Activated T-helper 1 cell treated with anti-CD3 and anti-CD28 coated beads, Interleukin-12 subunit alpha, Interleukin-12 subunit beta, Interleukin-2, Interleukin-4 antibody, amounts not matched to agents 30 ng/mL and 10 ng/mL and 1 ng/mL, durations not matched to agents 14 hours and 24 hours and 36 hours (primary cell): Measurements from ENCODE around the gene NAP1L1. TPM values are rescaled to one million over a fixed set of nuclear protein-coding genes. Genes with fewer than 3 reads are reported as not detected.

Source experiments
- DNase-seq: peaks from one replicate; pipeline ENCODE4 v3.0.0; 2021; ENCODE audit warnings: low spot score
- H3K27ac Mint-ChIP-seq: one replicate; pipeline ENCODE4 v1.8.0; 2021; ENCODE audit warnings: mild to moderate bottlenecking, mixed read lengths
- H3K27me3 Mint-ChIP-seq: one replicate; pipeline ENCODE4 v1.8.0; 2022; ENCODE audit warnings: mild to moderate bottlenecking, moderate library complexity, mixed read lengths; ENCODE audit not compliant: insufficient read depth
- H3K36me3 Mint-ChIP-seq: one replicate; pipeline ENCODE4 v1.8.0; 2021; ENCODE audit warnings: low read depth, mixed read lengths
- H3K4me1 Mint-ChIP-seq: one replicate; pipeline ENCODE4 v1.8.0; 2021; ENCODE audit warnings: low read depth, mixed read lengths
- H3K4me3 Mint-ChIP-seq: one replicate; pipeline ENCODE4 v1.8.0; 2021; ENCODE audit warnings: mild to moderate bottlenecking, moderate library complexity, mixed read lengths
- H3K9me3 Mint-ChIP-seq: one replicate; pipeline ENCODE4 v1.8.0; 2021; ENCODE audit warnings: mixed read lengths
- intact Hi-C: fragments of 100-400 bp; cut with micrococcal nuclease; formaldehyde crosslinking; loops from one replicate; pipeline ENCODE4 v1.15.1; 2024
- total RNA-seq: library from RNA; stranded (reverse); gene quantifications from 2 replicates; pipeline ENCODE4 v1.2.3, GENCODE V29; 2022

Gene NAP1L1
- total RNA-seq, 1 donor from 2014 or later = 584 TPM

DNA sequence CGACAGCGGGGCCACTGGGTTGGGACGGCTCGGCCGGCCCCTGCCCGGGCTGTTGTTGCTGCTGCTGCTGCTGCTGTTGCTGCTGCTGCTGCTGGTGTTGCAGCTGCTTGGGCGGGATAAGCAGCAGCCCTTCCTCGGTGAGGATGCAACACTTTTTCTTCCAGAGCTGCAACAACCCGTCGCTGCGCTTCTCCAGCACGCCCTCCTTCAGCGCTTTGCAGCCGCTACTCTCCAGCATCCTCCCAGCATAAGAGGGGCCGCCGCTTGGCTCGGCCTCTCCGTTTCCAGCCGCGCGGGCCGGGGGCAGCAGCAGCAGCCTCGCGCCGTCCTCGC is 53.4 kb downstream of the NAP1L1 start:
- peaks cover 49% of the 10 kb centered on the region for H3K36me3 Mint-ChIP-seq
- H3K27ac Mint-ChIP-seq = peak overlapping the region; percentile 99
- intact Hi-C loops = loop anchor here (1.0 to 5.0 kb wide), 15 partner anchors 11 to 1494 kb away; partner anchors contain the start of genes ATXN7L3B, GLIPR1, GLIPR1L2 and KRR1
- H3K4me1 Mint-ChIP-seq = peaks cover 39% of the 10 kb centered on the region
- no peaks in the 10 kb centered on the region for H3K9me3 Mint-ChIP-seq
- peak overlapping the region; percentile 99 for H3K4me3 Mint-ChIP-seq
- DNase-seq = no peak
- H3K27me3 Mint-ChIP-seq = peaks cover 3% of the 10 kb centered on the region

DNA sequence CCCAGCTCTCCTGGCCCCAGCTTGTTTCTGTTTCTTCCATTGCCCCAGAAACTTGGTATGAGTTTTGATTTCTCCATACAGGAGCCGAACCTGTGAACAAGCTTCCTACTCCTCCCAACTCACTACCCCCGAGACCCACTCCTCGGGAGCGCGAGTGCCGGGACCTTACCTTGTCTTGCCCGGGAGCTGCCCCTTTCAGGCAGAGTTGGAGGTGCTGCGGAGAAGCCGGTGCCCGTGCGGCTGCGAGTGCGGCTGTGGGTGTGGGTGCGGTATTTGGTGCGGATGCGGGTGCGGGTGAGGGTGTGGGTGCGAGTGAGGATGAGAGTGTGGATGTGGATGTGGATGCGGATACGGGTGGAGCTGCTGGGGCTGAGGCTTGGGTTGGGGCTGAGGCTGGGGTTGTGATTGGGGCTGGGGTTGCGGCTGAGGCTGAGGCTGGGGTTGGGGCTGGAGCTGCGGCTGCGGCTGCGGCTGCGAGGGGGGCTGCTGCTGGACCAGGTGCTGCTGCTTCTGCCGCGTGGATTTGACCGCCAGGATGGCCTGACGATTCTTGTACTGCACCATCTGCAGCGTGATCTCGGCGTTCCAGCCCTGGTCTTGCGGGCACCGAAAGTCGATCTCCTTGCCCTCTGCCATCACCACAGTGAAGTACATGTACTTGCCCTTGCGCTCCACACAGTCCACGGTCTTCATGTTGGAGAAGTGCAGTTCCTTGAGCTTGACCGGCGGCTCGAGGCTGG is 54.0 kb downstream of the NAP1L1 start:
- intact Hi-C loops = loop anchor here (1.0 to 5.0 kb wide), 15 partner anchors 10 to 1493 kb away; partner anchors contain the start of genes ATXN7L3B, GLIPR1, GLIPR1L2 and KRR1
- peak; percentile 67 for DNase-seq
- Mint-ChIP-seq H3K36me3 (peaks cover 54% of the 10 kb centered on the region), H3K4me3 (peak overlapping the region; percentile 99), H3K27me3 (peaks cover 3% of the 10 kb centered on the region), H3K4me1 (peaks cover 41% of the 10 kb centered on the region), H3K27ac (peak overlapping the region; percentile 99), H3K9me3 (no peaks in the 10 kb centered on the region)

DNA sequence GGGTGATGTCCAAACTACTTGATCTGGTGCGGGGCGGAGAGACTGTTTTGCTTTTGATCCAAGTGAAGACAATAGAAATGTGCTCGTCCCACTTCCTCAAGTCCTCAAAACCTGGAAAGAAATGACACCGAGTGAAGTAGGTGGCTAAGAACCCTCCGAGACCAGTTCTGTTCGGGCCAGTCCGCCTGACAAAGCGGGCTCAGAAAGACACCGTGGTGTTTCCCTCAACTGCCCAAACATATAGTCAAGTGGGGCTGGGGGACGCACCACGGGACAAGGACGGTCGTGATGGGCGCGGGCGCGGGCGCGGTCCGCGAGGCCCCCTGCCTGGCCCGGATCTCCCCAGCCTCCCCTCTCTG is 54.5 kb downstream of the NAP1L1 start:
- no peaks in the 10 kb centered on the region for H3K9me3 Mint-ChIP-seq
- H3K36me3 Mint-ChIP-seq = peaks cover 60% of the 10 kb centered on the region
- H3K27ac Mint-ChIP-seq = peak overlapping the region; percentile 99
- DNase-seq = peak; percentile 24
- peaks cover 3% of the 10 kb centered on the region for H3K27me3 Mint-ChIP-seq
- intact Hi-C loops = loop anchor here (2.0 to 5.0 kb wide), 3 partner anchors 13 to 1493 kb away; partner anchors contain the start of genes ATXN7L3B and GLIPR1L2
- H3K4me1 Mint-ChIP-seq = peaks cover 44% of the 10 kb centered on the region
- H3K4me3 Mint-ChIP-seq = peak overlapping the region; percentile 99

DNA sequence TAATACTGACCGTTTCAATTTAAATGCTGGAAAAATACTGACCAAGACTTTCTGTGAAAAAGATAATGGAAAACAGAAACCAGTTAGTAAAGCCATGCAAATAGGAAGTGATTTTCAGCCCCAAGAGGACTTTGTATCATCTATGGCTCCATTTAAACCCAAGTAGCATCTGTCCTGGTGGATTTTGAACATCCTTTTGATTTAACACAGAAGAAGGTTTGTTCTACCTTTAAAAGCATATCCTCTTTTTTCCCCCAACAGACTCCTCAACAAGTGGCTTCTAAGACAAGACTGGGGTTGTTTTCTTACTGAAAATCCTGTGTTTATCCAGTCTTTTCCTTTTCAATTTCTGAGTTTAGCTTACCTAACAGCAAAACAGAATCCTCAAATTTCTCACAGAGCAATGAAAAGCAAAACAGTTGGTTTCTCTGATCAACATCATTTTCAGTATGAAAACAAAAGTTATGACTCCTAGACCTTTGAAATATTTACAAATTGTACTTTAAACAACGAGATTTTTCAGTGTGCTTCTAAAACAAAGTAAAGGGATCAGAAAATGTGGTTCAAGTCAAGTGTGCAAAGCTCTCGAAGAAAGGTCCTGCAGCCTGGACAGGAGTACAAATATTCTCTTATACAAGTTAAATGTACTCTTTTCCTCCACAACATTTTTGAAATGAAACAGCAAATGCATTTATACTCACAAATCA is 55.8 kb downstream of the NAP1L1 start:
- no peak for DNase-seq
- Mint-ChIP-seq H3K9me3 (no peaks in the 10 kb centered on the region), H3K4me1 (peaks cover 54% of the 10 kb centered on the region), H3K27me3 (peaks cover 3% of the 10 kb centered on the region), H3K4me3 (peak overlapping the region; percentile 99), H3K36me3 (peaks cover 66% of the 10 kb centered on the region), H3K27ac (peak overlapping the region; percentile 99)
- intact Hi-C loops = no loop called here

DNA sequence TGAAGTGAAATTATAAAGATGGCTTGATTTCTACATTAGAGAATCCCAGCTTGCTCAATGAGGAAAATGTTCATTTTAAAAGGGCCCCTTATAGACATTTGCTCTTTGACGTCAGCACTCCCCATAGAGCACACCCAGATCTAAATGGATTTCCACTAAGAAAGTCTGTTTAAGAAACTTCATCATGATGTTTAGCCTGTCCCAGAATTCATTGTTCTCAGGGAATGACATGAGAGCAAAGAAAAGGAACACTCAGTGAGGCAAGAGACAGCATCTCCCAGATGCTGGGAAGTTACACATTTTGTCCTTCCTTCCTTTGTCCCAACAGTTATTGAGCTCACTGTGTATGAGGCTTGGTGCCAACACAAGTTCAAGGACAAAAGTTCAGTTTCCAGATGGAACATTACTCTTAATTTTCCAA is 57.8 kb downstream of the NAP1L1 start:
- Mint-ChIP-seq H3K27ac (peak overlapping the region; percentile 68), H3K4me3 (peak overlapping the region; percentile 76), H3K27me3 (peaks cover 3% of the 10 kb centered on the region), H3K36me3 (peaks cover 65% of the 10 kb centered on the region), H3K9me3 (peaks cover 3% of the 10 kb centered on the region), H3K4me1 (peaks cover 51% of the 10 kb centered on the region)
- DNase-seq = no peak
- intact Hi-C loops = no loop called here

DNA sequence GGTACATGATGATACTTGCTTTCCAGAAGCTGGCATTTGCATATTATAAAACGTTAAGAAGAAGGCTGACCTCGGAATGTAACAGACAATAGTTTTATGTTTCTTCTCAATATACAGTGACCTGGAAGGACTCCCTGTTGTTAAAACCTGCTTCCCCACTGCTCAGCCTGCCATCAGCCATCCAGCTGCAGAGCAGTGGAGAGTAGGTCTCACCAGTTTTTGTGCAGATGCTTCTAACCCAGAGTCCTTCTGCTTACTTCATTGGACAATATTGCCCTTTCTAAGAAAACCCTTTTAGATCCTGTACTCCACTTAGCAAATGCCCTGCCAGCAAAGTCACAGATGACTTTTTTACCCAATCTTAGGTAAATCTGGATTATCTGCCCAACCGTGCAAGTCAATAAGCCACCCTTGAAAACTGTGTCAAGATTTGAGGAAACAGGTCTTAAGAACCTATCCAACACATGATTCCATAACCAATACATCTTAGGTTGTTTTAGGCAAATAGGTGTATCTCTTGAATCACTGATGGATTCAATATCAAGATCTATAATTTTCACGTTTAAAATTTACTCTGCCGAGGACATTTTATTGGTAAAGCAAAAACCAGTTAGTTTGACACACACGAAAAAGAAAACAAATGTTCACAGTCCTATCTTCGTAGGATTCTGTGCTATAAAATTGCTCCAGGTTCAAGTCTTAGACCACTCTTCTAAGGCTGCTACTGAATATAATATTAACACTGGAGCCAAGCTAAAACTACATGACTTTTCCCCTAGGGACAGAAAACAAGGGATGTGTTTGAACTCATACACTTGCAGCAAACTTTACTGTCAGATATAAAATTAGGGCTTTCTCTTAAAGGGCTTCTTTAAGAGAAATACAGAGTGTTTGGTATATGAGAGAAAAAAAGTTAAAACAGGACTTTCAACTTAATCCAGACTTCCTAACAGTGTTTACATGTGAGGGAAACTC is 58.6 kb downstream of the NAP1L1 start:
- Mint-ChIP-seq H3K4me1 (peaks cover 59% of the 10 kb centered on the region), H3K4me3 (peak overlapping the region; percentile 35)

DNA sequence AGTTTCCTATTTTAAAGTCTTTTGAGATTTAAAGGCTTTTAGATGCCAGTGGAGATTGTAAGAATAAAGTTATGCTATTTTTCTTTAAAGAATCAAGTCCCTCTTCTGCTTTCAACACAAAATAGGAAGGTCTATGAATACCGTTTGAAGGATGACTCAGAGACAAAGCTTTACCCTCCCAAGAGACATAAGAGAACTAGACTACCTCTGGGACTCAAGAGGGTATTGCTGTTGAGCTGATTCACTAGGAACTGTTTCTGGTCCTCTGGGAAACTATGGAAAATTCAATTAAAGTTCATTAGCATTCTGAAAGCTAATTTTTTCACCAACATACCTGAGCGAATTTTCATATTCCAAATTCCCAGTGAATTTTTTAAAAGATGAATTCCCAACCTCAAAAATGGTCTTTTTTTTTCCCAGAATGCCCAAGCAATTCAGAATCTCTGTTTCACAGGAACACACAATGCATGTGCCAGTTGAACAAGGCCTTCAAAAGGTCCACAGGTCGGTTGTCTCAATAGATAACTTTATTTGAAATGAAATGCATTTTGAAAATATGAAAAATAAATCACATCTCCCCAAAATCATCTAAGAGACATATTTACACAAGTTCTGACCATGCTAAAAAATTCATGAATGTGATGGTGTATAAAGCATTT is 59.4 kb downstream of the NAP1L1 start:
- H3K27ac Mint-ChIP-seq = peak overlapping the region; percentile 36
- no peak for DNase-seq
- H3K9me3 Mint-ChIP-seq = peaks cover 3% of the 10 kb centered on the region
- no peaks in the 10 kb centered on the region for H3K27me3 Mint-ChIP-seq
- peaks cover 56% of the 10 kb centered on the region for H3K36me3 Mint-ChIP-seq
- intact Hi-C loops = no loop called here
- no peak overlapping the region for H3K4me3 Mint-ChIP-seq
- peaks cover 67% of the 10 kb centered on the region for H3K4me1 Mint-ChIP-seq

More for the DNA sequence above, 58.6 kb downstream of the NAP1L1 start:
- Mint-ChIP-seq H3K9me3 (peaks cover 3% of the 10 kb centered on the region), H3K27me3 (peaks cover 3% of the 10 kb centered on the region), H3K27ac (peak overlapping the region; percentile 36), H3K36me3 (peaks cover 64% of the 10 kb centered on the region)
- no peak for DNase-seq
- intact Hi-C loops = no loop called here

DNA sequence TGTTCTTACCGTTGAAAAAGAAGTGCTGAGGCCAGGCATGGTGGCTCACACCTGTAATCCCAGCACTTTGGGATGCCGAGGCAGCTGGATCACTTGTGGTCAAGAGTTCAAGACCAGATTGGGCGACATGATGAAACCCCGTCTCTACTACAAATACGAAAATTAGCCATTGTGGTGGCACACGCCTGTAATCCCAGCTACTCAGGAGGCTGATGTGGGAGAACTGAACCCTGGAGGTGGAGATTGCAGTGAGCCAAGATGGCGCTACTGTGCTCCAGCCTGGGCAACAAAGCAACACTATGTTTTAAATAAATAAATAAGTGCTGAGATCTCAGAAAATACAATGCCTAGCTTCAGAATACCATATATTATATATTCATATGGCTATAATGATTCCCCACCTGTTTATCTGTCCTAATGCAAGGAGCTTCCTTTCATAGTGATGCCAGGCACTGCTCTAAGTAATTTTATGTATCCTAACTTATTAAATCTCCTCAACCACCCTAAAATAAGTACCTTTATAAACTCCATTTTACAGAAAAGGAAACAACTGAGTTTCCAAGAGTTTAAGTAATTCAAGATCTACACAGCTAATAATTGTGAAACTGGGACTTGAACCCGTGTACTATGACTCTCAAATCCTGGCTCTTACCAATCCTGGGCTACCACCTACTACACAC is 60.2 kb downstream of the NAP1L1 start:
- intact Hi-C loops = no loop called here
- Mint-ChIP-seq H3K9me3 (peaks cover 3% of the 10 kb centered on the region), H3K4me1 (peaks cover 74% of the 10 kb centered on the region), H3K27me3 (no peaks in the 10 kb centered on the region), H3K4me3 (no peak overlapping the region), H3K36me3 (peaks cover 49% of the 10 kb centered on the region), H3K27ac (peak overlapping the region; percentile 36)
- no peak for DNase-seq

DNA sequence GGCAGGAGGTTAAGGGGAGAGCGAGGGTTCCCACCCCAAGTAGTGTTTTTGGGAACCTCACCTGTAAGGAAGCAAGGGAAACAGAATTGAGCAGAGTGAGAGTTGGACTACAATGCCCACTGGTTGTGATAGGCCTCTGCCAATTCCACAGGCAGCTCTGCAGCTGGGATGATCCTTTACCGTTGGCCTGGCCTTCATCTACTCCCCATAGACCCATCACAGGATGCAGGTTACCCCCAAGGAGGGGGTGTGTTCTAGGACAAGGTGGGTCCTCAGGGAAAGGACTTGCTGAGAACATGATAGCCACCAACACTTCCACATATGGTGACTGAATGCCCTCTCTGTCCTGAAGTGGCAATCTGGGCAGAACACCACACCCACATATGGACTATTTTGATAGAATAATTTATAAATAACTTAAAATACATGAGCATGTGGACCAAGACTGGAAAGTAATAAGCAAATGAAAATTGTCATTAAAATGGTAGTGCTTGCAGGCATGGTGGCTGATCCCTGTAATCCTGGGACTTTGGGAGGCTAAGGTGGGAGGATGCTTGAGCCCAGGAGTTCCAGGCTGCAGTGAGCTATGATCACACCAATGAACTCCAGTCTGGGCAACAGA is 61.3 kb downstream of the NAP1L1 start:
- peaks cover 3% of the 10 kb centered on the region for H3K9me3 Mint-ChIP-seq
- H3K4me3 Mint-ChIP-seq = no peak overlapping the region
- peaks cover 77% of the 10 kb centered on the region for H3K4me1 Mint-ChIP-seq
- H3K27me3 Mint-ChIP-seq = no peaks in the 10 kb centered on the region
- peaks cover 38% of the 10 kb centered on the region for H3K36me3 Mint-ChIP-seq
- intact Hi-C loops = no loop called here
- no peak for DNase-seq
- H3K27ac Mint-ChIP-seq = peak overlapping the region; percentile 12

DNA sequence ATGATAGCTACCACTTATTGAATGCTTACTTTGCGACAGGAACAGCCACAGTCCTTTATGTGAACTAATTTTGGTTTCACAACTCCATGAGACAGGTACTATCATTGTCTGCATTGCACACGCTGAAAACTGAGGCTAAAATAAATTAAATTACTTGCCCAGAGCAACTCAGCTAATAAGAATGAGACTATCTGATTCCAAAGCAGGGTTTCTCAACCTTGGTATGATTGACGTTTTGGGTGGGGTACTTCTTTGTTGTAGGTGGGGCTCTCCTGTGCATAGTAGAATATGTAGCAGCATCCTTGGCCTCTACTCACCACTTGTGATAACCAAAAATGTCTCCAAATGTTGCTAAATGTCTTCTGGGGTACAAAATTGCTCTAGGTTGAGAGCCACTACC is 62.0 kb downstream of the NAP1L1 start:
- Mint-ChIP-seq H3K4me3 (no peak overlapping the region), H3K27me3 (no peaks in the 10 kb centered on the region), H3K27ac (peak overlapping the region; percentile 12), H3K36me3 (peaks cover 35% of the 10 kb centered on the region), H3K9me3 (peaks cover 3% of the 10 kb centered on the region), H3K4me1 (peaks cover 80% of the 10 kb centered on the region)
- intact Hi-C loops = no loop called here
- no peak for DNase-seq
